AG20443 (cell line): ENCODE results near the gene LIM2.

Source experiments
- DNase-seq: peaks from one replicate; pipeline ENCODE4 v3.0.0; 2012; ENCODE audit warnings: low spot score, mixed read lengths

Gene LIM2

GRCh38 chr19:51396175-51396574 is 8.4 kb upstream of the LIM2 start:
- DNase-seq: no peak

GRCh38 chr19:51394050-51394836 is 6.5 kb upstream of the LIM2 start:
- DNase-seq: peak; percentile 97

GRCh38 chr19:51392701-51393100 is 4.9 kb upstream of the LIM2 start:
- no peak for DNase-seq

GRCh38 chr19:51391073-51391611 is 3.4 kb upstream of the LIM2 start:
- no peak for DNase-seq

- DNase-seq: no peak
These were observed 1.4 kb upstream of the LIM2 start for GRCh38 chr19:51389143-51389542.

GRCh38 chr19:51386882-51387520 is 773 bp downstream of the LIM2 start:
- no peak for DNase-seq

- no peak for DNase-seq
These were observed 5.8 kb downstream of the LIM2 start for GRCh38 chr19:51382004-51382403.

- no peak for DNase-seq
These were observed 7.4 kb downstream of the LIM2 start for GRCh38 chr19:51380379-51380778.

GRCh38 chr19:51377422-51377821 is 10.4 kb downstream of the LIM2 start:
- no peak for DNase-seq

GRCh38 chr19:51375504-51376221 is 12.1 kb downstream of the LIM2 start:
- no peak for DNase-seq

- no peak for DNase-seq
These were observed 14.9 kb downstream of the LIM2 start, which contains the start of gene NKG7 for GRCh38 chr19:51372649-51373504. Gene NKG7 (minus strand): TSS chr19:51372654. CDS start chr19:51372535, 119 bp downstream.

GRCh38 chr19:51372021-51372648 is 15.6 kb downstream of the LIM2 start:
- DNase-seq: no peak

- DNase-seq: no peak
These were observed 16.5 kb downstream of the LIM2 start for GRCh38 chr19:51371186-51371690.

- DNase-seq: no peak
These were observed 17.5 kb downstream of the LIM2 start for GRCh38 chr19:51370230-51370629.

GRCh38 chr19:51368366-51369282 is 19.1 kb downstream of the LIM2 start, which contains the start of gene CLDND2:
Gene CLDND2 (minus strand): TSS chr19:51369003. CDS start chr19:51368577, 426 bp downstream.
- no peak for DNase-seq

GRCh38 chr19:51367565-51368365 is 20.0 kb downstream of the LIM2 start:
- DNase-seq: peak; percentile 99

- no peak for DNase-seq
These were observed 20.6 kb downstream of the LIM2 start for GRCh38 chr19:51367255-51367564.

GRCh38 chr19:51366389-51367254 is 21.2 kb downstream of the LIM2 start:
- DNase-seq: peak; percentile 97
